HepG2 (cell line): ENCODE measurements around the gene CATSPERD. TPM values are rescaled to one million over a fixed set of nuclear protein-coding genes. Genes with fewer than 3 reads are reported as not detected.

Experiments
- HNRNPL ChIP-seq: fragments of 200-400 bp; formaldehyde crosslinking; IDR thresholded peaks from 2 replicates; pipeline ENCODE4 v1.6.1; 2017; ENCODE audit warnings: mild to moderate bottlenecking, low read depth, low read length
- KDM4B ChIP-seq: sonication (generic); formaldehyde crosslinking; IDR thresholded peaks from 2 replicates; pipeline ENCODE4 v1.4.0; 2020; ENCODE audit warnings: missing genetic modification reagents
- PCBP1 ChIP-seq: fragments of 200-400 bp; formaldehyde crosslinking; IDR thresholded peaks from 2 replicates; pipeline ENCODE4 v1.6.1; 2017; ENCODE audit warnings: mild to moderate bottlenecking, low read depth, low read length, borderline replicate concordance
- RAD51 ChIP-seq: fragments of 450-650 bp; IDR thresholded peaks from 2 replicates; pipeline ENCODE4 v1.6.1; 2016; ENCODE audit warnings: borderline replicate concordance
- SALL1 ChIP-seq: sonication (generic); formaldehyde crosslinking; IDR thresholded peaks from 2 replicates; pipeline ENCODE4 v1.8.0; 2022; ENCODE audit warnings: mild to moderate bottlenecking, missing genetic modification reagents
- SOX5 ChIP-seq: IDR thresholded peaks from 2 replicates; pipeline ENCODE4 v1.6.1; 2016; ENCODE audit warnings: borderline replicate concordance
- SRSF1 ChIP-seq: fragments of 200-400 bp; formaldehyde crosslinking; optimal IDR thresholded peaks from 2 replicates; pipeline ENCODE3; 2017; ENCODE audit warnings: mild to moderate bottlenecking, low read depth, low read length, moderate library complexity
- ZNF10 ChIP-seq: sonication (generic); formaldehyde crosslinking; IDR thresholded peaks from 2 replicates; pipeline ENCODE4 v1.4.0; 2020; ENCODE audit warnings: mild to moderate bottlenecking, low read depth, missing genetic modification reagents, borderline replicate concordance
- ZNF296 ChIP-seq: sonication (generic); formaldehyde crosslinking; conservative IDR thresholded peaks from 2 replicates; pipeline ENCODE4 v1.5.0; 2020; ENCODE audit warnings: mild to moderate bottlenecking, missing genetic modification reagents
- ZNF557 ChIP-seq: sonication (generic); formaldehyde crosslinking; IDR thresholded peaks from 2 replicates; pipeline ENCODE4 v1.4.0; 2020; ENCODE audit warnings: missing genetic modification reagents
- ZNF777 ChIP-seq: sonication (generic); formaldehyde crosslinking; IDR thresholded peaks from 2 replicates; pipeline ENCODE4 v1.4.0; 2020; ENCODE audit warnings: missing genetic modification reagents
- ZSCAN30 ChIP-seq: sonication (generic); formaldehyde crosslinking; IDR thresholded peaks from 2 replicates; pipeline ENCODE4 v1.5.0; 2020; ENCODE audit warnings: mild to moderate bottlenecking, missing genetic modification reagents
- polyA plus RNA-seq, 8 experiments: library from polyadenylated mRNA; depleted of rRNA in 3 of 8; stranded (reverse) in 7 of 8; unstranded in 1 of 8; fragments of >200 nt; fragmentation: Illumina TruSeq in 4 of 8; extraction: Trizol in 4 of 8; gene quantifications; 2 replicates each; pipeline versions ENCODE4 v1.2.1 to v1.2.3, GENCODE V29; 2011 to 2016; ENCODE audit warnings: low read depth in 4 of 8, missing spikeins in 1 of 8, mixed read lengths in 1 of 8; ENCODE audit not compliant: insufficient read depth in 1 of 8
- total RNA-seq, 5 experiments: library from RNA; depleted of rRNA; stranded (reverse); fragments of >200 nt; fragmentation: Illumina TruSeq; extraction: Trizol; gene quantifications; 2 replicates each; pipeline ENCODE4 v1.2.3, GENCODE V29; 2016; ENCODE audit warnings: low read depth in 1 of 5
- TF ChIP-seq, protein P1 (sequence below): sonication (generic); formaldehyde crosslinking; IDR thresholded peaks from 2 replicates; pipeline ENCODE4 v1.5.0; 2020; ENCODE audit warnings: missing genetic modification reagents, mild to moderate bottlenecking, borderline replicate concordance
- TF ChIP-seq, protein P2 (sequence below): sonication (generic); formaldehyde crosslinking; IDR thresholded peaks from 2 replicates; pipeline ENCODE4 v1.4.0; 2020; ENCODE audit warnings: mild to moderate bottlenecking, missing genetic modification reagents
- TF ChIP-seq, protein P3 (sequence below): sonication (generic); formaldehyde crosslinking; IDR thresholded peaks from 2 replicates; pipeline ENCODE4 v1.5.1; 2020; ENCODE audit warnings: mild to moderate bottlenecking, missing genetic modification reagents, borderline replicate concordance
- TF ChIP-seq, protein P4 (sequence below): sonication (generic); formaldehyde crosslinking; conservative IDR thresholded peaks from 2 replicates; pipeline ENCODE4 v1.8.0; 2022; ENCODE audit warnings: missing genetic modification reagents
- TF ChIP-seq, protein P5 (sequence below): sonication (generic); formaldehyde crosslinking; IDR thresholded peaks from 2 replicates; pipeline ENCODE4 v1.5.0; 2020; ENCODE audit warnings: missing genetic modification reagents, mild to moderate bottlenecking, borderline replicate concordance
- TF ChIP-seq, protein P6 (sequence below): sonication (generic); formaldehyde crosslinking; IDR thresholded peaks from 2 replicates; pipeline ENCODE4 v1.5.0; 2020; ENCODE audit warnings: missing genetic modification reagents, mild to moderate bottlenecking, borderline replicate concordance

The CATSPERD gene
- total and polyA plus RNA-seq, 2 of the 13 experiments (the other 11 are each of a cell fraction or from before 2014, with no cell fraction given) = 0.04 TPM; not detected in 1

DNA sequence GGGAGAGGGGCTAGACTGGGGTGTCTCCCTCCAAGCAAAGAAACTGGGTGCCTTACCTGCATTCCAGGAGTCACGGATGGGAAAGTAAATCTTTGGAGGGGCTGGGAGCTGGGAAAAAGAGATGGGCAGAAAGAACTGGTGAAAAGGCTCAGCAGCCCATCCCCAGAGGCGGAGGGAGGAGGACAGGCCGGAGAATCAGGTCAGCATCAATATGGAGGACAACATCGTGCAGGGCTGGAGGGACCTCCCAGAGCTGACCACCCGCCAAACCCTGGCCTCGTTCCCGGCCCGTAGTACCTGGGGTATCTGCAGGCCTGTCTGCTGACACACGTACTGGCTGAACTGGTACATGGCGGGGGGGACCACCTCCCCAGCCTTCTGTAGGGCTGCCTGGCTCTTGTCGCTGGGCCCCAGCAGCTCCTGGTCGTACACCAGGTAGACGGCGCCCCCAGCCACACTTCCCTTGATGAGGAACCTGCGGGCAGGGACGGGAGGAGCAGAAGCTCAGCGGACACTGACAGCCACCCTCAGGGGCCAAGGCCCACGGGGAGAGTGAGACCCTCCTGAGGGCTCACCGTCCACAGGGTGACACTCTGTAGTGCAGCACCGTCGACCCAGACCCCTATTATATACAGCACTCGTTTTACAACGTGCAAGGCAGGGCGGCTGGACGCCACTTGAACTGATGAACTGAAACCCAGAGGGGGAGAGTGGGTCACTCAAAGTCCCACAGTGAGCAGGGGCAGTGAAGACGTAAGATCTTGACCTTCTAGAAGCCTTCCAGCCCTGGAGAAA, 41.0 kb upstream of the CATSPERD start (continued):
- TF ChIP-seq, protein P1, sequence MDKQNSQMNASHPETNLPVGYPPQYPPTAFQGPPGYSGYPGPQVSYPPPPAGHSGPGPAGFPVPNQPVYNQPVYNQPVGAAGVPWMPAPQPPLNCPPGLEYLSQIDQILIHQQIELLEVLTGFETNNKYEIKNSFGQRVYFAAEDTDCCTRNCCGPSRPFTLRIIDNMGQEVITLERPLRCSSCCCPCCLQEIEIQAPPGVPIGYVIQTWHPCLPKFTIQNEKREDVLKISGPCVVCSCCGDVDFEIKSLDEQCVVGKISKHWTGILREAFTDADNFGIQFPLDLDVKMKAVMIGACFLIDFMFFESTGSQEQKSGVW (CRISPR knock-in tag) = no peak
- TF ChIP-seq, protein P2, sequence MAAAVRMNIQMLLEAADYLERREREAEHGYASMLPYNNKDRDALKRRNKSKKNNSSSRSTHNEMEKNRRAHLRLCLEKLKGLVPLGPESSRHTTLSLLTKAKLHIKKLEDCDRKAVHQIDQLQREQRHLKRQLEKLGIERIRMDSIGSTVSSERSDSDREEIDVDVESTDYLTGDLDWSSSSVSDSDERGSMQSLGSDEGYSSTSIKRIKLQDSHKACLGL (CRISPR knock-in tag) = no peak
- TF ChIP-seq ZNF296 (CRISPR knock-in tag) (no peak), HNRNPL (0 out of 2 replicates have a peak, but pooled peaks have one; percentile 9), ZNF777 (CRISPR knock-in tag) (peak; percentile 36; the same call in 1 of the 2 replicates), ZNF10 (CRISPR knock-in tag) (no peak), SRSF1 (no peak), ZSCAN30 (CRISPR knock-in tag) (no peak), RAD51 (no peak), PCBP1 (no peak), SALL1 (CRISPR knock-in tag) (0 out of 2 replicates have a peak, but pooled peaks have one; percentile 6), KDM4B (no peak), SOX5 (CRISPR knock-in tag) (no peak), ZNF557 (CRISPR knock-in tag) (no peak)
- TF ChIP-seq, protein P3, sequence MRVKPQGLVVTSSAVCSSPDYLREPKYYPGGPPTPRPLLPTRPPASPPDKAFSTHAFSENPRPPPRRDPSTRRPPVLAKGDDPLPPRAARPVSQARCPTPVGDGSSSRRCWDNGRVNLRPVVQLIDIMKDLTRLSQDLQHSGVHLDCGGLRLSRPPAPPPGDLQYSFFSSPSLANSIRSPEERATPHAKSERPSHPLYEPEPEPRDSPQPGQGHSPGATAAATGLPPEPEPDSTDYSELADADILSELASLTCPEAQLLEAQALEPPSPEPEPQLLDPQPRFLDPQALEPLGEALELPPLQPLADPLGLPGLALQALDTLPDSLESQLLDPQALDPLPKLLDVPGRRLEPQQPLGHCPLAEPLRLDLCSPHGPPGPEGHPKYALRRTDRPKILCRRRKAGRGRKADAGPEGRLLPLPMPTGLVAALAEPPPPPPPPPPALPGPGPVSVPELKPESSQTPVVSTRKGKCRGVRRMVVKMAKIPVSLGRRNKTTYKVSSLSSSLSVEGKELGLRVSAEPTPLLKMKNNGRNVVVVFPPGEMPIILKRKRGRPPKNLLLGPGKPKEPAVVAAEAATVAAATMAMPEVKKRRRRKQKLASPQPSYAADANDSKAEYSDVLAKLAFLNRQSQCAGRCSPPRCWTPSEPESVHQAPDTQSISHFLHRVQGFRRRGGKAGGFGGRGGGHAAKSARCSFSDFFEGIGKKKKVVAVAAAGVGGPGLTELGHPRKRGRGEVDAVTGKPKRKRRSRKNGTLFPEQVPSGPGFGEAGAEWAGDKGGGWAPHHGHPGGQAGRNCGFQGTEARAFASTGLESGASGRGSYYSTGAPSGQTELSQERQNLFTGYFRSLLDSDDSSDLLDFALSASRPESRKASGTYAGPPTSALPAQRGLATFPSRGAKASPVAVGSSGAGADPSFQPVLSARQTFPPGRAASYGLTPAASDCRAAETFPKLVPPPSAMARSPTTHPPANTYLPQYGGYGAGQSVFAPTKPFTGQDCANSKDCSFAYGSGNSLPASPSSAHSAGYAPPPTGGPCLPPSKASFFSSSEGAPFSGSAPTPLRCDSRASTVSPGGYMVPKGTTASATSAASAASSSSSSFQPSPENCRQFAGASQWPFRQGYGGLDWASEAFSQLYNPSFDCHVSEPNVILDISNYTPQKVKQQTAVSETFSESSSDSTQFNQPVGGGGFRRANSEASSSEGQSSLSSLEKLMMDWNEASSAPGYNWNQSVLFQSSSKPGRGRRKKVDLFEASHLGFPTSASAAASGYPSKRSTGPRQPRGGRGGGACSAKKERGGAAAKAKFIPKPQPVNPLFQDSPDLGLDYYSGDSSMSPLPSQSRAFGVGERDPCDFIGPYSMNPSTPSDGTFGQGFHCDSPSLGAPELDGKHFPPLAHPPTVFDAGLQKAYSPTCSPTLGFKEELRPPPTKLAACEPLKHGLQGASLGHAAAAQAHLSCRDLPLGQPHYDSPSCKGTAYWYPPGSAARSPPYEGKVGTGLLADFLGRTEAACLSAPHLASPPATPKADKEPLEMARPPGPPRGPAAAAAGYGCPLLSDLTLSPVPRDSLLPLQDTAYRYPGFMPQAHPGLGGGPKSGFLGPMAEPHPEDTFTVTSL (CRISPR knock-in tag) = 0 out of 2 replicates have a peak, but pooled peaks have one; percentile 2
- TF ChIP-seq, protein P4, sequence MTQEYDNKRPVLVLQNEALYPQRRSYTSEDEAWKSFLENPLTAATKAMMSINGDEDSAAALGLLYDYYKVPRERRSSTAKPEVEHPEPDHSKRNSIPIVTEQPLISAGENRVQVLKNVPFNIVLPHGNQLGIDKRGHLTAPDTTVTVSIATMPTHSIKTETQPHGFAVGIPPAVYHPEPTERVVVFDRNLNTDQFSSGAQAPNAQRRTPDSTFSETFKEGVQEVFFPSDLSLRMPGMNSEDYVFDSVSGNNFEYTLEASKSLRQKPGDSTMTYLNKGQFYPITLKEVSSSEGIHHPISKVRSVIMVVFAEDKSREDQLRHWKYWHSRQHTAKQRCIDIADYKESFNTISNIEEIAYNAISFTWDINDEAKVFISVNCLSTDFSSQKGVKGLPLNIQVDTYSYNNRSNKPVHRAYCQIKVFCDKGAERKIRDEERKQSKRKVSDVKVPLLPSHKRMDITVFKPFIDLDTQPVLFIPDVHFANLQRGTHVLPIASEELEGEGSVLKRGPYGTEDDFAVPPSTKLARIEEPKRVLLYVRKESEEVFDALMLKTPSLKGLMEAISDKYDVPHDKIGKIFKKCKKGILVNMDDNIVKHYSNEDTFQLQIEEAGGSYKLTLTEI = no peak
- TF ChIP-seq, protein P5, sequence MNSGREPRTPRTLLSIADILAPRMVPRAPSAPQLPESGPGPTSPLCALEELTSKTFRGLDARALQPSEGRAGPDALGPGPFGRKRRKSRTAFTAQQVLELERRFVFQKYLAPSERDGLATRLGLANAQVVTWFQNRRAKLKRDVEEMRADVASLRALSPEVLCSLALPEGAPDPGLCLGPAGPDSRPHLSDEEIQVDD (CRISPR knock-in tag) = no peak
- TF ChIP-seq, protein P6, sequence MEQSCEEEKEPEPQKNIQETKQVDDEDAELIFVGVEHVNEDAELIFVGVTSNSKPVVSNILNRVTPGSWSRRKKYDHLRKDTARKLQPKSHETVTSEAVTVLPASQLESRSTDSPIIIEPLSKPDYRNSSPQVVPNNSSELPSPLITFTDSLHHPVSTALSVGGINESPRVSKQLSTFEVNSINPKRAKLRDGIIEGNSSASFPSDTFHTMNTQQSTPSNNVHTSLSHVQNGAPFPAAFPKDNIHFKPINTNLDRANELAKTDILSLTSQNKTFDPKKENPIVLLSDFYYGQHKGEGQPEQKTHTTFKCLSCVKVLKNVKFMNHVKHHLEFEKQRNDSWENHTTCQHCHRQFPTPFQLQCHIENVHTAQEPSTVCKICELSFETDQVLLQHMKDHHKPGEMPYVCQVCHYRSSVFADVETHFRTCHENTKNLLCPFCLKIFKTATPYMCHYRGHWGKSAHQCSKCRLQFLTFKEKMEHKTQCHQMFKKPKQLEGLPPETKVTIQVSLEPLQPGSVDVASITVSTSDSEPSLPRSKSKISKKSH (CRISPR knock-in tag) = no peak
